Subcutaneous adipose tissue (tissue), 4 donors: ENCODE data around the gene SERPINB6. TPM values are rescaled to one million over a fixed set of nuclear protein-coding genes. Genes with fewer than 3 reads are reported as not detected.

Source experiments
- total RNA-seq, 4 donors: library from RNA; depleted of rRNA; stranded (reverse); fragments of >200 nt; gene quantifications; one replicate each; pipeline ENCODE4 v1.1.0, GENCODE V29; 2016
- TF ChIP-seq, protein P1 (sequence below): fragments of 450-650 bp; IDR thresholded peaks from one replicate; pipeline ENCODE4 v1.5.1; 2016; ENCODE audit warnings: low read depth, mild to moderate bottlenecking, control low read depth, antibody characterized with exemption, moderate library complexity

Gene SERPINB6
- total RNA-seq, 4 donors from 2014 or later, result 111 to 243 (median 166) TPM

GRCh38 chr6:2911171-2911570 lies 60.2 kb downstream of the SERPINB6 start:
- TF ChIP-seq, protein P1, sequence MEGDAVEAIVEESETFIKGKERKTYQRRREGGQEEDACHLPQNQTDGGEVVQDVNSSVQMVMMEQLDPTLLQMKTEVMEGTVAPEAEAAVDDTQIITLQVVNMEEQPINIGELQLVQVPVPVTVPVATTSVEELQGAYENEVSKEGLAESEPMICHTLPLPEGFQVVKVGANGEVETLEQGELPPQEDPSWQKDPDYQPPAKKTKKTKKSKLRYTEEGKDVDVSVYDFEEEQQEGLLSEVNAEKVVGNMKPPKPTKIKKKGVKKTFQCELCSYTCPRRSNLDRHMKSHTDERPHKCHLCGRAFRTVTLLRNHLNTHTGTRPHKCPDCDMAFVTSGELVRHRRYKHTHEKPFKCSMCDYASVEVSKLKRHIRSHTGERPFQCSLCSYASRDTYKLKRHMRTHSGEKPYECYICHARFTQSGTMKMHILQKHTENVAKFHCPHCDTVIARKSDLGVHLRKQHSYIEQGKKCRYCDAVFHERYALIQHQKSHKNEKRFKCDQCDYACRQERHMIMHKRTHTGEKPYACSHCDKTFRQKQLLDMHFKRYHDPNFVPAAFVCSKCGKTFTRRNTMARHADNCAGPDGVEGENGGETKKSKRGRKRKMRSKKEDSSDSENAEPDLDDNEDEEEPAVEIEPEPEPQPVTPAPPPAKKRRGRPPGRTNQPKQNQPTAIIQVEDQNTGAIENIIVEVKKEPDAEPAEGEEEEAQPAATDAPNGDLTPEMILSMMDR, result no peak

DNA sequence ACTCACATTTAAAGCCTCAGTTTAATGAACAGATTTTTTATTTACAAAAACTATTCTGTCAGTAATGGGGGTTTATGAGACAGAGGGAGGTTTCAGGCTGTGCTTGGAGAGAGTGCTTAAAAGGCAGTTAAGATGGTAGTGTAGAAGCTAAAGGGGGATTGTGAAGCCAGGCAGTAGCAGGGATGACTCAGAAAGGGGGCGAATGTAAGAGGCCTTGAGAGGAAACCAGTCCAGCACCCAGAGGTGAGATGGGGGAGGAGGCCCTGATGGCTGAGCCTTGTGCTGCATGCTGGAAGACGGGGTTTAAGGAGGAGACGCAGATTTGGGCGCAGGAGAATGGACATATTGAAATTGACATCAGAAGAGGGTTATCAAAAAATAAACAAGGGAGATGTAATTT lies 61.6 kb downstream of the SERPINB6 start:
- TF ChIP-seq, protein P1, result no peak

GRCh38 chr6:2900821-2901644 lies 70.3 kb downstream of the SERPINB6 start:
- TF ChIP-seq, protein P1, result no peak

DNA sequence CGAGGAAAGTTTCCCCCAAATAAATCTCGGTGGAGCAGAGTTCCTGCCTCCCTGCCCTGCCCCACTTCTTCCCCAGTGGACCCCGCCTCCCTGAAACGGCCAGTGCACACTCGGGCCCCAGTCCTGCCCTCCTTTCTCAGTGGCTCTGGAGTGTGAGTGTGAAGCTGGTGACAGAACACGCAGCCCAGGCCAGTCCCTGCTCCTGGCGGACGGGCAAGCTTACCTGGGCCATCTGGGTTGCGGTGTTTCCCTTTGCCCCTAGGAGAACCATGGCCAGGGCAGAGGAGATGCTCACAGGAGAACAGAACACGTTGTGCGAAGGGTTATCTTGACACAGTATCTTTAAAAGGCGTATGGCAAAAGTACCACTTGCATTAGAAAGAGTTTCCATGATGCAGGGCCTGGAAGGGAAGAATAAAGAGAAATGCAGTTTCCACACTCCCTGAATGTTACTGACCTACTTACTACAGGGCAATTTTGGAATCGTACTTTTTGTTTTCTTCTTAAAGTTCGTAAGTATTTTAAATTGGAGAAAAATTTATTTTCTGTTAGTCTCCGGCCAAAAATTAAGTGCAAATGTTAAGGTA lies 71.1 kb downstream of the SERPINB6 start:
- TF ChIP-seq, protein P1, result no peak

GRCh38 chr6:2899596-2899995 lies 71.8 kb downstream of the SERPINB6 start:
- TF ChIP-seq, protein P1, result no peak

Other genes with a start within 250 kb of the SERPINB6 start
- gene MYLK4, start 220.6 kb downstream of the SERPINB6 start, total RNA-seq, result 1 to 10 TPM in 2 of 4 donors, under 1 TPM in 2; 0.65 to 1.5 (median 0.93) TPM
- 10 to 100 TPM; 17.4 to 38.4 (median 34.0) TPM for gene WRNIP1, start 206.2 kb downstream of the SERPINB6 start, total RNA-seq
- 10 to 100 TPM; 33.3 to 48.9 (median 42.1) TPM for gene SERPINB1, start 129.7 kb downstream of the SERPINB6 start, total RNA-seq
- 1 to 10 TPM; 4.7 to 8.3 (median 5.8) TPM for gene SERPINB9, start 68.3 kb downstream of the SERPINB6 start, total RNA-seq
- 10 to 100 TPM; 37.2 to 89.7 (median 43.3) TPM for gene NQO2, start 28.3 kb upstream of the SERPINB6 start, total RNA-seq
- gene RIPK1, start 96.9 kb upstream of the SERPINB6 start, total RNA-seq, result 10 to 100 TPM; 25.2 to 33.9 (median 29.1) TPM
- gene BPHL, start 147.1 kb upstream of the SERPINB6 start, total RNA-seq, result 10 to 100 TPM; 25.8 to 41.6 (median 30.0) TPM
- 10 to 100 TPM; 34.0 to 66.0 (median 51.3) TPM for gene TUBB2A, start 186.0 kb upstream of the SERPINB6 start, total RNA-seq